Lower leg skin (tissue), 3 donors: ENCODE data around the gene PODNL1.

Experiments
- POLR2A ChIP-seq, 2 donors: fragments of 450-650 bp; IDR thresholded peaks; one replicate each; pipeline ENCODE4 v1.6.1; 2016 to 2017; ENCODE audit warnings: antibody characterized with exemption in 2 of 2, mild to moderate bottlenecking in 1 of 2, moderate library complexity in 1 of 2
- TF ChIP-seq, protein P1 (sequence below), 3 donors: fragments of 450-650 bp; IDR thresholded peaks; one replicate each; pipeline ENCODE4 v1.5.1; 2016; ENCODE audit warnings: antibody characterized with exemption in 3 of 3, mild to moderate bottlenecking in 3 of 3, moderate library complexity in 2 of 3

- no peak for TF ChIP-seq POLR2A (IDR thresholded peaks at IDR 0.05)
- TF ChIP-seq, protein P1, sequence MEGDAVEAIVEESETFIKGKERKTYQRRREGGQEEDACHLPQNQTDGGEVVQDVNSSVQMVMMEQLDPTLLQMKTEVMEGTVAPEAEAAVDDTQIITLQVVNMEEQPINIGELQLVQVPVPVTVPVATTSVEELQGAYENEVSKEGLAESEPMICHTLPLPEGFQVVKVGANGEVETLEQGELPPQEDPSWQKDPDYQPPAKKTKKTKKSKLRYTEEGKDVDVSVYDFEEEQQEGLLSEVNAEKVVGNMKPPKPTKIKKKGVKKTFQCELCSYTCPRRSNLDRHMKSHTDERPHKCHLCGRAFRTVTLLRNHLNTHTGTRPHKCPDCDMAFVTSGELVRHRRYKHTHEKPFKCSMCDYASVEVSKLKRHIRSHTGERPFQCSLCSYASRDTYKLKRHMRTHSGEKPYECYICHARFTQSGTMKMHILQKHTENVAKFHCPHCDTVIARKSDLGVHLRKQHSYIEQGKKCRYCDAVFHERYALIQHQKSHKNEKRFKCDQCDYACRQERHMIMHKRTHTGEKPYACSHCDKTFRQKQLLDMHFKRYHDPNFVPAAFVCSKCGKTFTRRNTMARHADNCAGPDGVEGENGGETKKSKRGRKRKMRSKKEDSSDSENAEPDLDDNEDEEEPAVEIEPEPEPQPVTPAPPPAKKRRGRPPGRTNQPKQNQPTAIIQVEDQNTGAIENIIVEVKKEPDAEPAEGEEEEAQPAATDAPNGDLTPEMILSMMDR (IDR thresholded peaks at IDR 0.05) = no peak
Observed at GRCh38 chr19:13984875-13985741, 46.9 kb upstream of the PODNL1 start.
